Neural cell (in vitro differentiated cells): ENCODE measurements around the gene TPGS1. TPM values are rescaled to one million over a fixed set of nuclear protein-coding genes. Genes with fewer than 3 reads are reported as not detected.
A peak's percentile ranks its signal among the peaks of the same experiment; 100 is the strongest.

Source experiments
- H2AFZ ChIP-seq: fragments of 200-600, 300-800 bp; sonication (generic), shearing (Covaris generic); 2 replicates; pipeline ENCODE4 v1.6.0; 2014; ENCODE audit warnings: low read depth, mild to moderate bottlenecking, antibody characterized with exemption, low read length, moderate library complexity
- H3F3A ChIP-seq: fragments of 200-600 bp; shearing (Covaris generic); 2 replicates; pipeline ENCODE4 v1.6.1; 2016; ENCODE audit warnings: mild to moderate bottlenecking, moderate library complexity, mixed read lengths, antibody characterized with exemption, low read length; ENCODE audit not compliant: insufficient read depth, poor library complexity, severe bottlenecking
- H3K27ac ChIP-seq: fragments of 200-600, 300-800 bp; sonication (generic), shearing (Covaris generic); 2 replicates; pipeline ENCODE4 v1.5.1; 2014; ENCODE audit warnings: mild to moderate bottlenecking, low read length, moderate library complexity
- H3K27me3 ChIP-seq: fragments of 300-800, 200-600 bp; sonication (generic), shearing (Covaris generic); 2 replicates; pipeline ENCODE4 v1.6.0; 2014; ENCODE audit warnings: mild to moderate bottlenecking, low read depth, low read length, moderate library complexity; ENCODE audit not compliant: insufficient read depth
- H3K36me3 ChIP-seq: fragments of 300-800, 200-600 bp; sonication (generic), shearing (Covaris generic); 2 replicates; pipeline ENCODE4 v1.5.1; 2014; ENCODE audit warnings: mild to moderate bottlenecking, antibody characterized with exemption, low read length, moderate library complexity; ENCODE audit not compliant: insufficient read depth
- H3K4me2 ChIP-seq: fragments of 300-800, 200-600 bp; sonication (generic), shearing (Covaris generic); 2 replicates; pipeline ENCODE4 v1.6.0; 2014; ENCODE audit warnings: mild to moderate bottlenecking, low read length
- H3K4me3 ChIP-seq: fragments of 300-800, 200-600 bp; sonication (generic), shearing (Covaris generic); 2 replicates; pipeline ENCODE4 v1.5.1; 2014; ENCODE audit warnings: mild to moderate bottlenecking, low read length, moderate library complexity
- H3K79me2 ChIP-seq: fragments of 200-600 bp; shearing (Covaris generic); replicated peaks from 2 replicates; pipeline ENCODE4 v1.6.0; 2014; ENCODE audit warnings: mild to moderate bottlenecking, low read length, moderate library complexity; ENCODE audit not compliant: insufficient read depth
- H3K9ac ChIP-seq: fragments of 300-800, 200-600 bp; sonication (generic), shearing (Covaris generic); 2 replicates; pipeline ENCODE4 v1.6.1; 2016; ENCODE audit warnings: mild to moderate bottlenecking, low read length, mixed read lengths
- H3K9me2 ChIP-seq: fragments of 200-600 bp; shearing (Covaris generic); 2 replicates; pipeline ENCODE4 v1.6.1; 2016; ENCODE audit warnings: mild to moderate bottlenecking, low read length, mixed read lengths; ENCODE audit not compliant: insufficient read depth
- H3K9me3 ChIP-seq: fragments of 200-600, 300-800 bp; sonication (generic), shearing (Covaris generic); 2 replicates; pipeline ENCODE4 v1.6.1; 2016; ENCODE audit warnings: mild to moderate bottlenecking, mixed run types, low read length, moderate library complexity, mixed read lengths
- H4K20me1 ChIP-seq: fragments of 200-600 bp; shearing (Covaris generic); 2 replicates; pipeline ENCODE4 v1.6.1; 2016; ENCODE audit warnings: mild to moderate bottlenecking, mixed run types; ENCODE audit not compliant: insufficient read depth
- CTCF ChIP-seq: fragments of 450-650 bp; IDR thresholded peaks from 2 replicates; pipeline ENCODE4 v1.5.1; 2014; ENCODE audit warnings: antibody characterized with exemption, mild to moderate bottlenecking, moderate library complexity; ENCODE audit not compliant: poor library complexity, severe bottlenecking
- EP300 ChIP-seq: fragments of 450-650 bp; conservative IDR thresholded peaks from 2 replicates; pipeline ENCODE4 v1.6.1; 2014; ENCODE audit warnings: antibody characterized with exemption, mild to moderate bottlenecking, moderate library complexity; ENCODE audit not compliant: poor library complexity, severe bottlenecking
- EZH2 ChIP-seq: fragments of 200-600, 300-800 bp; shearing (Covaris generic), sonication (generic); IDR thresholded peaks from 2 replicates; pipeline ENCODE4 v1.6.1; 2014; ENCODE audit warnings: antibody characterized with exemption, low read length, borderline replicate concordance, mild to moderate bottlenecking; ENCODE audit not compliant: insufficient read depth, poor library complexity, severe bottlenecking
- MXI1 ChIP-seq: fragments of 450-650 bp; conservative IDR thresholded peaks from 2 replicates; pipeline ENCODE4 v1.6.1; 2014; ENCODE audit warnings: antibody characterized with exemption, mild to moderate bottlenecking; ENCODE audit not compliant: poor library complexity, severe bottlenecking
- POLR2AphosphoS5 ChIP-seq: IDR thresholded peaks from 2 replicates; pipeline ENCODE4 v1.6.1; 2012
- RAD21 ChIP-seq: fragments of 450-650 bp; conservative IDR thresholded peaks from 2 replicates; pipeline ENCODE4 v1.6.1; 2014; ENCODE audit warnings: antibody characterized with exemption, mild to moderate bottlenecking, moderate library complexity
- SMC3 ChIP-seq: fragments of 450-650 bp; conservative IDR thresholded peaks from 2 replicates; pipeline ENCODE4 v1.6.1; 2014; ENCODE audit warnings: antibody characterized with exemption, mild to moderate bottlenecking, moderate library complexity; ENCODE audit not compliant: poor library complexity
- TAF1 ChIP-seq: IDR thresholded peaks from 2 replicates; pipeline ENCODE4 v1.6.1; 2012; ENCODE audit warnings: low read depth
- polyA minus RNA-seq: library from RNA; depleted of rRNA, polyadenylated mRNA; stranded (reverse); fragments of >200 nt; gene quantifications from 2 replicates; pipeline ENCODE4 v1.2.3, GENCODE V29; 2014
- polyA plus RNA-seq: library from polyadenylated mRNA; depleted of rRNA; stranded (reverse); fragments of >200 nt; gene quantifications from 2 replicates; pipeline ENCODE4 v1.2.3, GENCODE V29; 2014
- TF ChIP-seq, protein P1 (sequence below): IDR thresholded peaks from 2 replicates; pipeline ENCODE4 v1.6.1; 2012; ENCODE audit warnings: borderline replicate concordance

Gene TPGS1, protein sequence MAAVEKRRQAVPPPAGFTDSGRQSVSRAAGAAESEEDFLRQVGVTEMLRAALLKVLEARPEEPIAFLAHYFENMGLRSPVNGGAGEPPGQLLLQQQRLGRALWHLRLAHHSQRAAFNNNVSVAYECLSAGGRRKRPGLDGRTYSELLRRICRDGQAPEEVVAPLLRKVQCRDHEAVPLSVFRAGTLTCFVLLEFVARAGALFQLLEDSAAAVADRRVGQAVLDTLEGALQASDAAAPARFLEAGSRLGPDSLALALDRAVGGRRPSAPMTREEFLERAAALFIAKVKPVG
- polyA plus RNA-seq (79.6 and 83.2 TPM in 2 replicates), polyA minus RNA-seq (41.0 and 47.5 TPM in 2 replicates)

DNA sequence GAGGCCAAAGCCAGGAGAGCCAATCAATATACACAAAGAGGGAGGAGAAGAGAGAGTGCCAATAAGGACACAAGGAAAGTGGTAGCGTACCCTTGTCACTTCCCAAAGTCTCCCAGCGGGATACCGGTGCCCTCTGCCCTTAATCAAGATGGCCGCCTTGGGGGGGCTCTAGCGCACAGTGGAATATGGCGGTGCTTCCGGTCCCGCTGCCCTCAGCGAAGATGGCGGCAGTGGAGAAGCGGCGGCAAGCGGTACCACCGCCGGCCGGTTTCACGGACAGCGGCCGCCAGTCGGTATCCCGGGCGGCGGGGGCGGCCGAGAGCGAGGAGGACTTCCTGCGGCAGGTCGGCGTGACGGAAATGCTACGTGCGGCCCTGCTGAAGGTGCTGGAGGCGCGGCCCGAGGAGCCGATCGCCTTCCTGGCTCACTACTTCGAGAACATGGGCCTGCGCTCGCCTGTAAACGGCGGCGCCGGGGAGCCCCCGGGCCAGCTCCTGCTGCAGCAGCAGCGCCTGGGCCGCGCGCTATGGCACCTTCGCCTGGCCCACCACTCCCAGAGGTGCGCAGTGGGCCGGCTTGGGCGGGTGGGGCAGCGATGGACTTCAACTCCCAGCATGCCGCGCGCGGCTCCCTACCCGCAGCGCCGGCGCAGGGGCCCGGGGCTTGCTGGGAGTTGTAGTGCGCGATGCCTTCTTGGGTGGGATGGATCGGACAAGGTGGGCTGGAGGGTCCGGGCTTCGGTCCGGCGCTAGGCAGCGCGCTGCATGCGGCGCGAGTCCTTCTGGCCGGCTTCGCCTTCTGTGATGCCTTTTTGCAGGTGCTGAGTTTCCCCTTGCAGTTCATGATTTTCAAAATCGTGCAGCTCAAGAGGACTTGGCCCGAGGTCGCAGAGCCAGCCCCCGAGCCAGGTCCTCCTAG, at the start of gene TPGS1:
TSS of gene TPGS1 (plus strand) at position 212 of the 918 bp plus-strand sequence. CDS start at position 222, 10 bp downstream.
- TF ChIP-seq CTCF = no peak
- TF ChIP-seq RAD21 = no peak
- TF ChIP-seq POLR2AphosphoS5 = peak; percentile 80
- TF ChIP-seq MXI1 = peak; percentile 8
- no peak for TF ChIP-seq SMC3
- TF ChIP-seq TAF1 = peak; percentile 82
- TF ChIP-seq, protein P1, sequence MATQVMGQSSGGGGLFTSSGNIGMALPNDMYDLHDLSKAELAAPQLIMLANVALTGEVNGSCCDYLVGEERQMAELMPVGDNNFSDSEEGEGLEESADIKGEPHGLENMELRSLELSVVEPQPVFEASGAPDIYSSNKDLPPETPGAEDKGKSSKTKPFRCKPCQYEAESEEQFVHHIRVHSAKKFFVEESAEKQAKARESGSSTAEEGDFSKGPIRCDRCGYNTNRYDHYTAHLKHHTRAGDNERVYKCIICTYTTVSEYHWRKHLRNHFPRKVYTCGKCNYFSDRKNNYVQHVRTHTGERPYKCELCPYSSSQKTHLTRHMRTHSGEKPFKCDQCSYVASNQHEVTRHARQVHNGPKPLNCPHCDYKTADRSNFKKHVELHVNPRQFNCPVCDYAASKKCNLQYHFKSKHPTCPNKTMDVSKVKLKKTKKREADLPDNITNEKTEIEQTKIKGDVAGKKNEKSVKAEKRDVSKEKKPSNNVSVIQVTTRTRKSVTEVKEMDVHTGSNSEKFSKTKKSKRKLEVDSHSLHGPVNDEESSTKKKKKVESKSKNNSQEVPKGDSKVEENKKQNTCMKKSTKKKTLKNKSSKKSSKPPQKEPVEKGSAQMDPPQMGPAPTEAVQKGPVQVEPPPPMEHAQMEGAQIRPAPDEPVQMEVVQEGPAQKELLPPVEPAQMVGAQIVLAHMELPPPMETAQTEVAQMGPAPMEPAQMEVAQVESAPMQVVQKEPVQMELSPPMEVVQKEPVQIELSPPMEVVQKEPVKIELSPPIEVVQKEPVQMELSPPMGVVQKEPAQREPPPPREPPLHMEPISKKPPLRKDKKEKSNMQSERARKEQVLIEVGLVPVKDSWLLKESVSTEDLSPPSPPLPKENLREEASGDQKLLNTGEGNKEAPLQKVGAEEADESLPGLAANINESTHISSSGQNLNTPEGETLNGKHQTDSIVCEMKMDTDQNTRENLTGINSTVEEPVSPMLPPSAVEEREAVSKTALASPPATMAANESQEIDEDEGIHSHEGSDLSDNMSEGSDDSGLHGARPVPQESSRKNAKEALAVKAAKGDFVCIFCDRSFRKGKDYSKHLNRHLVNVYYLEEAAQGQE = peak; percentile 94
- no peaks in the 10 kb centered on the region for H3K27me3 ChIP-seq

GRCh38 chr19:457636-458035, 49.7 kb upstream of the TPGS1 start:
- TF ChIP-seq CTCF = no peak
- TF ChIP-seq, protein P1 = no peak
- no peak for TF ChIP-seq SMC3
- no peak for TF ChIP-seq RAD21
- no peak for TF ChIP-seq POLR2AphosphoS5
- TF ChIP-seq TAF1 = no peak
- TF ChIP-seq EZH2 = no peak
- TF ChIP-seq EP300 = no peak
- TF ChIP-seq MXI1 = no peak
- Histone ChIP-seq H3K79me2 (peaks cover 3% of the 10 kb centered on the region), H3K9me3 (no peaks in the 10 kb centered on the region), H3K4me3 (no peak overlapping the region), H3F3A (no peaks in the 10 kb centered on the region), H3K9me2 (no peaks in the 10 kb centered on the region), H3K9ac (no peak overlapping the region), H2AFZ (no peak overlapping the region), H3K36me3 (peaks cover 5% of the 10 kb centered on the region), H3K27ac (no peak overlapping the region), H3K27me3 (no peaks in the 10 kb centered on the region), H4K20me1 (no peaks in the 10 kb centered on the region), H3K4me2 (no peak overlapping the region)

More for the DNA sequence above, at the start of gene TPGS1:
- Histone ChIP-seq H3K9ac (peak within 1 kb of the TSS; percentile 99), H3K9me2 (no peaks in the 10 kb centered on the region), H3F3A (no peaks in the 10 kb centered on the region), H3K79me2 (peaks cover 12% of the 10 kb centered on the region), H4K20me1 (no peaks in the 10 kb centered on the region), H3K9me3 (no peaks in the 10 kb centered on the region), H3K36me3 (no peaks in the 10 kb centered on the region), H2AFZ (peak within 1 kb of the TSS; percentile 94), H3K4me3 (peak within 1 kb of the TSS; percentile 100), H3K4me2 (peak within 1 kb of the TSS; percentile 82), H3K27ac (peak within 1 kb of the TSS; percentile 98)
